ENCODE results near the gene IFNGR1. TPM values are rescaled to one million over a fixed set of nuclear protein-coding genes. Genes with fewer than 3 reads are reported as not detected.

IFNGR1 gene
- total and polyA plus RNA-seq, 10 of the 15 experiments (the other 5 are each of a cell fraction or from before 2014, with no cell fraction given): 89.0 to 296 (median 138) TPM

DNA sequence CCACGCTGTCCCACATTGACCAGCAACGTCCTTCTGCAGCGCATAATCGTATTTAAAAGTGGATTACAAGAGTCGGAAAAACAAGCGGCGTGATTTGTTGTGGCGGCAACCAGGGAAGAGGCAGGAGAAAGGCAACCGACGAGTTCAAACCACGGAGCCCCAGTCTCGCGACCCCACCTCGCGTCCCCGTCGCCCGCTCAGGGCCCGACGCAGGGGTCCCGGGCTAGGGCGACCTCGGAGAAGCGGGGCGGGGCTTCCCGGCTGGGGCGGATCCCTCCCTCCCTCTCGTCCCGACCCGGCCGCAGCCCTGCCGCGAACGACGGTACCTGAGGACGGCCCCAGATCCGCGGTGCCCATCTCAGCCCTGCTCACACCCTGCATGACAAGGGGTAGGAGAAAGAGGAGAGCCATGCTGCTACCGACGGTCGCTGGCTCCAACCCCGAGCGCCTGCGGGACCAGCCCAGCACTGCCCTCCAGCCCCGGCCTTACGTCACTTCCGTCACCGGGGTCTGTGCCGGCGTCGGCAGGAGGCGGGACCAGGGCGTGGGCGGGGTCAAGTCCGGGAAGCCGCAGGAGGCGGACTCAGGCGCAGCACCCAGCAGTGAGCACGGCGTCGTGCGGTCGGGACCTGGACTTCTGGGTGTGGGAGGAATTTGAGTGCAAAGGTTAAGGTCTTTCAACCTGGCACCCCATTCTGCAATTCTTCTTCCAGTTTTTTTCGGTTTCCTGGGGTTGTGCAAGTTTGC lies at the start of gene IFNGR1 (continued):
- TF ChIP-seq, protein P1, sequence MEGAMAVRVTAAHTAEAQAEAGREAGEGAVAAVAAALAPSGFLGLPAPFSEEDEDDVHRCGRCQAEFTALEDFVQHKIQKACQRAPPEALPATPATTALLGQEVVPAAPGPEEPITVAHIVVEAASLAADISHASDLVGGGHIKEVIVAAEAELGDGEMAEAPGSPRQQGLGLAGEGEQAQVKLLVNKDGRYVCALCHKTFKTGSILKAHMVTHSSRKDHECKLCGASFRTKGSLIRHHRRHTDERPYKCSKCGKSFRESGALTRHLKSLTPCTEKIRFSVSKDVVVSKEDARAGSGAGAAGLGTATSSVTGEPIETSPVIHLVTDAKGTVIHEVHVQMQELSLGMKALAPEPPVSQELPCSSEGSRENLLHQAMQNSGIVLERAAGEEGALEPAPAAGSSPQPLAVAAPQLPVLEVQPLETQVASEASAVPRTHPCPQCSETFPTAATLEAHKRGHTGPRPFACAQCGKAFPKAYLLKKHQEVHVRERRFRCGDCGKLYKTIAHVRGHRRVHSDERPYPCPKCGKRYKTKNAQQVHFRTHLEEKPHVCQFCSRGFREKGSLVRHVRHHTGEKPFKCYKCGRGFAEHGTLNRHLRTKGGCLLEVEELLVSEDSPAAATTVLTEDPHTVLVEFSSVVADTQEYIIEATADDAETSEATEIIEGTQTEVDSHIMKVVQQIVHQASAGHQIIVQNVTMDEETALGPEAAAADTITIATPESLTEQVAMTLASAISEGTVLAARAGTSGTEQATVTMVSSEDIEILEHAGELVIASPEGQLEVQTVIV (IDR thresholded peaks at IDR 0.05; ENCODE audit: borderline replicate concordance, partially characterized antibody): no peak
- TF ChIP-seq BCL11A (IDR thresholded peaks at IDR 0.05; ENCODE audit: low read depth, low read length) (no peak), HCFC1 (IDR thresholded peaks at IDR 0.05; ENCODE audit: low read length) (peak; percentile 28; the same call in 1 of the 2 replicates), ZSCAN29 (IDR thresholded peaks at IDR 0.05) (no peak), CBFB (IDR thresholded peaks at IDR 0.05; ENCODE audit: low read depth) (peak; percentile 51; the same call in 1 of the 2 replicates), TBL1XR1 (IDR thresholded peaks at IDR 0.05; ENCODE audit: low read depth, low read length) (no peak; the same call in 1 of the 2 replicates), ZBTB33 (IDR thresholded peaks at IDR 0.05) (no peak), NKRF (conservative IDR thresholded peaks at IDR 0.05) (peak; percentile 68; the same call in 1 of the 2 replicates), YBX1 (IDR thresholded peaks at IDR 0.05) (no peak), RELB (IDR thresholded peaks at IDR 0.05; ENCODE audit: low read depth) (peak; percentile 52; the same call in 1 of the 2 replicates), STAT1 (conservative IDR thresholded peaks at IDR 0.05) (no peak), NR2C1 (IDR thresholded peaks at IDR 0.05) (peak; percentile 81), ELK1 (IDR thresholded peaks at IDR 0.05; ENCODE audit: low read depth, low read length) (peak; percentile 67), ETV6 (conservative IDR thresholded peaks at IDR 0.05 in 1 of 2, IDR thresholded peaks at IDR 0.05 in 1 of 2; ENCODE audit: borderline replicate concordance in 1 of 2, low read depth in 1 of 2) (peak in 1 of 2 experiments; percentile 11; a peak in 1 of 4 replicates), NBN (IDR thresholded peaks at IDR 0.05) (peak; percentile 35; the same call in 1 of the 2 replicates), NFIC (IDR thresholded peaks at IDR 0.05; ENCODE audit: low read depth, low read length) (no peak)

All from GM12878 (cell line).